AG04449 (cell line): Measurements from ENCODE around the gene NEK6.
A peak's percentile ranks its signal among the peaks of the same experiment; 100 is the strongest.

ENCODE experiments used
- CTCF ChIA-PET: fragments of 350-600 bp; formaldehyde crosslinking; extraction: SDS; loops from one replicate; lab custom pipeline; 2021; ENCODE audit warnings: antibody characterized with exemption; lab: Yijun Ruan, JAX
- POLR2A ChIA-PET: fragments of 400-600, 350-600 bp; formaldehyde crosslinking; extraction: SDS; loops from one replicate; lab custom pipeline; 2020; ENCODE audit warnings: antibody characterized with exemption, inconsistent platforms; lab: Yijun Ruan, JAX
- DNase-seq: peaks from one replicate; pipeline ENCODE4 v3.0.0-alpha.2; 2010; ENCODE audit warnings: low read depth, low spot score
- H3K4me3 ChIP-seq: 2 replicates; pipeline ENCODE4 v1.5.1; 2011; ENCODE audit warnings: low read depth, mild to moderate bottlenecking, control low read depth, low read length
- CTCF ChIP-seq: IDR thresholded peaks from one replicate; pipeline ENCODE4 v1.5.1; 2011; ENCODE audit warnings: mild to moderate bottlenecking, moderate library complexity, low read length, control low read depth, inconsistent platforms; ENCODE audit not compliant: insufficient read depth; ENCODE audit errors: missing control alignments

The NEK6 gene

GRCh38 chr9:124293718-124294506, 36.2 kb downstream of the NEK6 start:
- CTCF ChIA-PET, result no interaction called here
- POLR2A ChIA-PET, result no interaction called here
- no peak overlapping the region for H3K4me3 ChIP-seq
- no peak for TF ChIP-seq CTCF
- DNase-seq, result no peak

- ChIA-PET POLR2A (no interaction called here), CTCF (interaction anchor here (2.5 kb wide), 1 partner anchor 11 kb away, joined by 8 read pairs; no protein-coding TSS in a partner anchor)
- H3K4me3 ChIP-seq, result no peak overlapping the region
- TF ChIP-seq CTCF, result no peak
- no peak for DNase-seq
Observed at GRCh38 chr9:124295159-124295794, 37.5 kb downstream of the NEK6 start.

- no peak overlapping the region for H3K4me3 ChIP-seq
- POLR2A ChIA-PET, result no interaction called here
- no peak for TF ChIP-seq CTCF
- CTCF ChIA-PET, result interaction anchor here (1.0 to 2.5 kb wide), 3 partner anchors 9 to 170 kb away, joined by 3 to 8 read pairs (median 8); no protein-coding TSS in a partner anchor
- DNase-seq, result no peak
Observed at GRCh38 chr9:124296094-124296493, 38.3 kb downstream of the NEK6 start.

GRCh38 chr9:124296796-124297550, 39.2 kb downstream of the NEK6 start:
- POLR2A ChIA-PET, result interaction anchor here (0.7 to 1.1 kb wide), 3 partner anchors 9 to 29 kb away, joined by 3 read pairs; no protein-coding TSS in a partner anchor
- no peak for TF ChIP-seq CTCF
- CTCF ChIA-PET, result interaction anchor here (1.0 to 2.5 kb wide), 4 partner anchors 9 to 171 kb away, joined by 3 to 8 read pairs (median 6); no protein-coding TSS in a partner anchor

GRCh38 chr9:124297551-124297901, 39.8 kb downstream of the NEK6 start:
- ChIA-PET POLR2A (interaction anchor here (0.7 to 1.1 kb wide), 3 partner anchors 9 to 30 kb away, joined by 3 read pairs; no protein-coding TSS in a partner anchor), CTCF (interaction anchor here (1.0 to 2.5 kb wide), 3 partner anchors 9 to 171 kb away, joined by 5 to 8 read pairs (median 8); no protein-coding TSS in a partner anchor)
- TF ChIP-seq CTCF, result no peak
- DNase-seq, result peak; percentile 74
- H3K4me3 ChIP-seq, result no peak overlapping the region

More at GRCh38 chr9:124296796-124297550, 39.2 kb downstream of the NEK6 start:
- H3K4me3 ChIP-seq, result no peak overlapping the region
- no peak for DNase-seq
